Vagina (tissue), 2 donors: Measurements from ENCODE around the gene GKN1. TPM values are rescaled to one million over a fixed set of nuclear protein-coding genes. Genes with fewer than 3 reads are reported as not detected.

Source experiments
- DNase-seq, 2 donors: peaks; one replicate each; pipeline ENCODE4 v3.0.0-alpha.2; 2017; ENCODE audit errors: extremely low spot score in 2 of 2
- H3K27ac ChIP-seq: fragments of 200-600 bp; sonication (generic); one replicate; pipeline ENCODE4 v1.5.1; 2019
- H3K27me3 ChIP-seq: fragments of 200-600 bp; sonication (generic); one replicate; pipeline ENCODE4 v1.5.1; 2019
- H3K36me3 ChIP-seq, 2 donors: fragments of 200-600 bp; sonication (generic); one replicate each; pipeline ENCODE4 v1.5.1; 2017 to 2019
- H3K4me1 ChIP-seq: fragments of 200-600 bp; sonication (generic); one replicate; pipeline ENCODE4 v1.5.1; 2019
- H3K4me3 ChIP-seq, 2 donors: fragments of 200-600 bp; sonication (generic); 1 replicate in 1 of 2; 2 replicates in 1 of 2; pipeline ENCODE4 v1.5.1; 2016 to 2019
- H3K9me3 ChIP-seq: fragments of 200-600 bp; sonication (generic); one replicate; pipeline ENCODE4 v1.5.1; 2019
- CTCF ChIP-seq, 3 experiments: fragments of 450-650 bp in 2 of 3; fragments of 200-600 bp in 1 of 3; sonication (generic) in 1 of 3; IDR thresholded peaks; one replicate each; pipeline ENCODE4 v1.5.1; 2017 to 2019; ENCODE audit warnings: antibody characterized with exemption in 3 of 3, mild to moderate bottlenecking in 2 of 3, moderate library complexity in 2 of 3
- POLR2A ChIP-seq, 2 donors: fragments of 450-650 bp; IDR thresholded peaks; one replicate each; pipeline ENCODE4 v1.6.1; 2017; ENCODE audit warnings: antibody characterized with exemption in 2 of 2, mild to moderate bottlenecking in 2 of 2, moderate library complexity in 2 of 2
- POLR2AphosphoS5 ChIP-seq, 2 donors: sonication (generic); formaldehyde crosslinking; IDR thresholded peaks; one replicate each; pipeline ENCODE4 v1.9.0; 2017; ENCODE audit warnings: antibody characterized with exemption in 2 of 2, mild to moderate bottlenecking in 2 of 2, low read depth in 1 of 2; ENCODE audit not compliant: insufficient read depth in 1 of 2
- intact Hi-C: fragments of 100-400 bp; cut with DNase I; formaldehyde crosslinking; loops from one replicate; pipeline ENCODE4 v1.15.1; 2023
- total RNA-seq: library from RNA; depleted of rRNA; stranded (reverse); fragments of >200 nt; gene quantifications from one replicate; pipeline ENCODE4 v1.2.3, GENCODE V29; 2016

The GKN1 gene
- total RNA-seq, 1 donor from 2014 or later, result not detected

- no peaks in the 10 kb centered on the region for H3K4me1 ChIP-seq
- H3K36me3 ChIP-seq, result no peaks in the 10 kb centered on the region
- intact Hi-C loops, result no loop called here
- TF ChIP-seq CTCF (IDR thresholded peaks at IDR 0.05) (peak; percentile 57 to 76 (median 62)), POLR2A (IDR thresholded peaks at IDR 0.05) (no peak), POLR2AphosphoS5 (IDR thresholded peaks at IDR 0.05; ENCODE audit: insufficient read depth in 1 of 2, low read depth in 1 of 2) (no peak)
- H3K27ac ChIP-seq, result no peak overlapping the region
- DNase-seq, result no peak
- no peak overlapping the region for H3K4me3 ChIP-seq
- H3K9me3 ChIP-seq, result no peaks in the 10 kb centered on the region
- no peaks in the 10 kb centered on the region for H3K27me3 ChIP-seq
Measured at GRCh38 chr2:68943581-68944568, 30.6 kb upstream of the GKN1 start.

DNA sequence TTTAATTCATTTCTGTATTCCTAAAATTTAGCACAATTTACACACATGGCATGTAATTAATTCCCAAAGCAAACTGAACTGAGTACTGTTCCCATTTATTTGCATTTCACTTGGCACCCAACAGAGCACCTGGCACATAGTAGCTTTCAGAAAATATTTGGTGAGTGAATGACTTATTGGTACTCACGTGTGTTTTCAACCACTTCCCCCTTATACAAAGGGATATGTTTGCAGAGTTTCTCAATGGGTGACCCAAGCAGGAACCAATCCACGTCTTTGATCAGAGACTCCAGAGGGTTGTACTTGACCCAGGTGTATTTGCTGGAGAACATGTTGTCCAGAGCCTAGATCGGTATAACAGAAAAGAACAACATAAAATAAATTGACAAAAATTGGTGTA, 28.3 kb upstream of the GKN1 start:
- no peaks in the 10 kb centered on the region for H3K9me3 ChIP-seq

GRCh38 chr2:68948710-68949109, 25.7 kb upstream of the GKN1 start:
- TF ChIP-seq CTCF (IDR thresholded peaks at IDR 0.05), result no peak
- no peak for TF ChIP-seq POLR2A (IDR thresholded peaks at IDR 0.05)
- no peak for TF ChIP-seq POLR2AphosphoS5 (IDR thresholded peaks at IDR 0.05; ENCODE audit: insufficient read depth in 1 of 2, low read depth in 1 of 2)

More for the DNA sequence above, 28.3 kb upstream of the GKN1 start:
- no peak for DNase-seq
- Histone ChIP-seq H3K27ac (no peak overlapping the region), H3K27me3 (no peaks in the 10 kb centered on the region), H3K4me3 (no peak overlapping the region), H3K36me3 (no peaks in the 10 kb centered on the region), H3K4me1 (no peaks in the 10 kb centered on the region)
- intact Hi-C loops, result no loop called here
- TF ChIP-seq POLR2AphosphoS5 (IDR thresholded peaks at IDR 0.05; ENCODE audit: insufficient read depth in 1 of 2, low read depth in 1 of 2), result no peak
- no peak for TF ChIP-seq POLR2A (IDR thresholded peaks at IDR 0.05)
- no peak for TF ChIP-seq CTCF (IDR thresholded peaks at IDR 0.05)

GRCh38 chr2:68951899-68952298, 22.5 kb upstream of the GKN1 start:
- no peaks in the 10 kb centered on the region for H3K36me3 ChIP-seq
- no peaks in the 10 kb centered on the region for H3K27me3 ChIP-seq
- no peak for TF ChIP-seq POLR2AphosphoS5 (IDR thresholded peaks at IDR 0.05; ENCODE audit: insufficient read depth in 1 of 2, low read depth in 1 of 2)
- no peak for TF ChIP-seq POLR2A (IDR thresholded peaks at IDR 0.05)
- TF ChIP-seq CTCF (IDR thresholded peaks at IDR 0.05), result no peak
- H3K9me3 ChIP-seq, result no peaks in the 10 kb centered on the region
- DNase-seq, result no peak
- H3K4me1 ChIP-seq, result no peaks in the 10 kb centered on the region
- intact Hi-C loops, result no loop called here
- H3K27ac ChIP-seq, result no peak overlapping the region
- no peak overlapping the region for H3K4me3 ChIP-seq

More at GRCh38 chr2:68948710-68949109, 25.7 kb upstream of the GKN1 start:
- no peaks in the 10 kb centered on the region for H3K27me3 ChIP-seq
- H3K4me3 ChIP-seq, result no peak overlapping the region
- no peak overlapping the region for H3K27ac ChIP-seq
- intact Hi-C loops, result no loop called here
- no peaks in the 10 kb centered on the region for H3K36me3 ChIP-seq
- DNase-seq, result no peak
- no peaks in the 10 kb centered on the region for H3K9me3 ChIP-seq
- H3K4me1 ChIP-seq, result no peaks in the 10 kb centered on the region
